GM12875 (cell line): ENCODE measurements around the gene NUDT9.
A peak's percentile ranks its signal among the peaks of the same experiment; 100 is the strongest.
"Not testable (repeated sequence)": the region's sequence is repeated elsewhere in the genome, so short reads cannot be mapped to it uniquely, and the experiment has no call there.

Source experiments
- H3K4me3 ChIP-seq: one replicate; pipeline ENCODE4 v1.5.1; 2011; ENCODE audit warnings: low read depth, low read length, control low read depth
- TF ChIP-seq, protein P1 (sequence below): IDR thresholded peaks from 2 replicates; pipeline ENCODE4 v1.5.1; 2011; ENCODE audit warnings: low read depth, mild to moderate bottlenecking, control low read depth, inconsistent platforms, low read length, moderate library complexity, borderline replicate concordance; ENCODE audit not compliant: insufficient read depth

Gene NUDT9

DNA sequence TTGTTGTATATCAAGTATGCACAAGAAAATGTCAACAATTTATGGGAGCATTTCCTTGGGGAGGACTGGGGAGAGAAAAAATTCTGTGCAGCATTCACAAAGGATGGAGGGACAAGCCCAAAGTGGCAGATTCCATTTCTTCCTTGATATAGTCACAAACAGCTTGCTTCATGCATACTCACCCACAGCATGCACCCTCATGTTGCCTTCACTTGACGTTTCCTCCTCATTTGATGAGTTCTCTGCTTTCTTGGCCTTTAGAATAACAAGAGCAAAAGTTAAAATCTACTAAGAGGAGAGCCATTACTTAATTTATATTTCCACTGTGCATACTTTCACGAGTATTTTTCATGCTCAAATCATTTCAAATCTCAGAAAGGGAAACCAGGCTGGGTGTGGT, 69.1 kb downstream of the NUDT9 start:
- H3K4me3 ChIP-seq: no peak overlapping the region
- TF ChIP-seq, protein P1, sequence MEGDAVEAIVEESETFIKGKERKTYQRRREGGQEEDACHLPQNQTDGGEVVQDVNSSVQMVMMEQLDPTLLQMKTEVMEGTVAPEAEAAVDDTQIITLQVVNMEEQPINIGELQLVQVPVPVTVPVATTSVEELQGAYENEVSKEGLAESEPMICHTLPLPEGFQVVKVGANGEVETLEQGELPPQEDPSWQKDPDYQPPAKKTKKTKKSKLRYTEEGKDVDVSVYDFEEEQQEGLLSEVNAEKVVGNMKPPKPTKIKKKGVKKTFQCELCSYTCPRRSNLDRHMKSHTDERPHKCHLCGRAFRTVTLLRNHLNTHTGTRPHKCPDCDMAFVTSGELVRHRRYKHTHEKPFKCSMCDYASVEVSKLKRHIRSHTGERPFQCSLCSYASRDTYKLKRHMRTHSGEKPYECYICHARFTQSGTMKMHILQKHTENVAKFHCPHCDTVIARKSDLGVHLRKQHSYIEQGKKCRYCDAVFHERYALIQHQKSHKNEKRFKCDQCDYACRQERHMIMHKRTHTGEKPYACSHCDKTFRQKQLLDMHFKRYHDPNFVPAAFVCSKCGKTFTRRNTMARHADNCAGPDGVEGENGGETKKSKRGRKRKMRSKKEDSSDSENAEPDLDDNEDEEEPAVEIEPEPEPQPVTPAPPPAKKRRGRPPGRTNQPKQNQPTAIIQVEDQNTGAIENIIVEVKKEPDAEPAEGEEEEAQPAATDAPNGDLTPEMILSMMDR: no peak

DNA sequence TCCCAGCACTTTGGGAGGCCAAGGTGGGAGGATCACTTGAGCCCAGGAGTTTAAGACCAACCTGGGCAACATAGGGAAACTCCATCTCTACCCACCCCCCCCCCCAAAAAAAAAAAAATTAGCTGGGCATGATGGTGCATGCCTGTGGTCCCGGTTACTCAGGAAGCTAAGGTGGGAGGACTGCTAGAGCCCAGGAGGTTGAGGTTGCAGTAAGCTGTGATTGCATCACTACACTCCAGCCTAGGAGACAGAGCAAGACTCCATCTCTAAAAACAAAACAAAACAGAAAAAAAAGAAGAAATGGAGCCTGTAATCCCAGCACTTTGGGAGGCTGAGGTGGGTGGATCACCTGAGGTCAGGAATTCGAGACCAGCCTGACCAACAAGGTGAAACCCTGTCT, 69.5 kb downstream of the NUDT9 start:
- H3K4me3 ChIP-seq: not testable (repeated sequence)

DNA sequence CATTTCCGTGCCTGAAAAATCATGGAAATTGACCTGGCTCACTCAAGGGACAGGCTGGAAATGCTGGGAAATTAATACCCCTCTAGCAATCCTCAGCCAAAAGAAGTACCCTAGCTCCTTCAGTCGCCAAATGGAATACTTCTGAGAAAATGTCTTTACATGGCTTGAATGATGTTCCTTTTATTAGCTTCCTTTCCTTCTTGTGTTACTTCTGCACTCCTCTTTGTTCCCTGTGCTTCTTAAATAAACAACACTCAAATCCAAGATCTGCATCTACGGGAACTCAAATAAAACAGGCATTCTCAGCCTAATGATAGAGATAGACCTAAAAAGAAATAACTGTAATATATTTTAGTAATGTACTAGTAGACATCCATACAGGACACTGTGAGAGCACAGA, 70.7 kb downstream of the NUDT9 start:
- TF ChIP-seq, protein P1: no peak
- no peak overlapping the region for H3K4me3 ChIP-seq

DNA sequence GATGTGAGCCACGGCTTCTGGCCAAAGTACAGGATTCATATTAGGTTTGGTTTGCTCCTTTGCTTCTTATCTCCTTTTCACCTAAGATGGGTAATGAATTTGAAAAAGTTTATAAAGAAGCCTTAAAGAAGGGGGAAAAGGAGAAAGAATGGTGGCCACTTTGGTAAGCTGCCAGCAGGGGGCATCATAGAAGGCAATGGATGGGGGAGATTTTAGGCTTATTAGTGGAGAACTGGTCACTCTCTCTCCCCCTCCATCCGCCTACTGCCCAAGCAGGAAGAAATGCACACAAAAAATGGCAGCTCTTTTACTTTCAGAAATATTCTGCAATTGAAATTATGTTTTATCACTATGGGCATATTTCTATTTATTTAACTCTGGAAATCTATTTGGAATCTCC, 74.8 kb downstream of the NUDT9 start:
- H3K4me3 ChIP-seq: no peak overlapping the region
- TF ChIP-seq, protein P1: peak; percentile 43; the same call in 1 of the 2 replicates

DNA sequence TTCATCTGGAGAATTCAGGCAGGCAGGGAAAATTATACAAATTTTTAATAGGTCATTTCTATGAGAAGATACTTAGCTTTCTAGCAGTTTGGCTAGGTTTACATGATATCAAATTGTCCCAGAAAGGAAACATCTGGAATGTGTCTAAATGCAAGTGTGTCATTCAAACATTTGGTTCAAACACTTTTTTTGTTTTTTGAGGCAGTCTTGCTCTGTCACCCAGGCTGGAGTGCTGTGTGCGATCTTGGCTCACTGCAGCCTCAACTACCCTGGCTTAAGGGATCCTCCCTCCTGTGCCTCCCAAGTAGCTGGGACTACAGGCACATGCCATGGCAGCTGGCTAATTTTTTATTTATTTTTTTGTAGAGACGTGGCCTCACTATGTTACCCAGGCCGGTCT, 75.2 kb downstream of the NUDT9 start:
- TF ChIP-seq, protein P1: no peak
- no peak overlapping the region for H3K4me3 ChIP-seq

DNA sequence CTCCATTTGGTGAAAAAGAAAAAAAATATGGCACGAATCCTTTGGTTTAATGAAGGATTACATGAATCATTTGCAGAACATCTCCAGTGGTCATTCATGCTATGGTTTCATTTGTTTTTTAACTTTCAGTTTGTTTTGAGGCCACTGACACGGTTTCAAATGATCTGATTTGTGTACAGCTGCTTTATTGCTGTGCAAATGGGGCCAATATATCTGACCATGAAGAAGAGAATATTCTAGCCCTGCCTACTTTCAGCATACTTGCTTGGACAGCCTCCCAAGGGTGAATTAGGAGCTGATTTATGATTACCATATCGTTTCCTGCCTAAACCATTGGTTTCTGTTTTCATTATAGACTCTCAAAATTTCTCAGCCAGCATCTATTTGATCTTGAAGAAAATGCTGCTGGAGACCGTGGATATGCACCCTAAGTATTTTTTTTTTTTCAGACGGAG, 76.1 kb downstream of the NUDT9 start:
- H3K4me3 ChIP-seq: no peak overlapping the region
- TF ChIP-seq, protein P1: no peak

DNA sequence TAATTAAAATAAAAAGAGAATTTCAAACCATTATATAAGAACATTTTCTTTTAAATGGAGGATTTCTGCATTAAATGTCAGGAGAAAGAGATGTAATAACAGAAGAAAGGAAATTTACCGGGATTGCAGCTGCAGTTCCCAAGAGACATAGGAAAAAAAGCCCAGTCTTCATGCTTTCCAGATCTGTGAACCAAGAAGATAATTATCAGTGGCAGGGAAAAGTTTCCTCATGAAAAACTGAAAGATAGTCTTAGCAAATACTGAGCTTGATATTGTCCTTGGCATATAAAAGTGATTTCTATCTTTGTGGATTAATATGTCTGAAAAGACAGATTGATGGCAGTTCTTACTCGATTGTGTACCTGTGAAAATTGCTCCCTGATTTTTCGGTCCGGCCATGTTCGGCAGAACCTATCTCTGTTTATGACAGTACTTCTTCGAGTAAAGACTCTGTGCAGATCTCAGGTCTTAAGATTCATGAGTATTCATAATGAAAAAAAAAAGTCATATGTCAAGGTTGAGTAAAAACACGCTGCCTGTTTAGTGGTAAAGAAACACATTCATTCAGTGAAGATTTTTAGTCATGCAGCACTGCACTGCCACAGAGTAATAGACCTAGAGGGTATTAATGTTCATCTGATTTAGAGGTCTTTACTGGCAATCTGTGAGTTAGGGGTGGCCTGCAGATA, 77.2 kb downstream of the NUDT9 start:
- H3K4me3 ChIP-seq: no peak overlapping the region
- TF ChIP-seq, protein P1: no peak
